Measurements from ENCODE around the gene EHMT2.
"Not testable (repeated sequence)": the region's sequence is repeated elsewhere in the genome, so short reads cannot be mapped to it uniquely, and the experiment has no call there.

- TF ChIP-seq CTCF, POLR2A (IDR thresholded peaks at IDR 0.05): not testable (repeated sequence)
Measured at GRCh38 chr6:31932137-31932536, 34.6 kb upstream of the EHMT2 start.
